K562 (cell line): ENCODE data around the gene DAP. TPM values are rescaled to one million over a fixed set of nuclear protein-coding genes. Genes with fewer than 3 reads are reported as not detected.

Source experiments
- ATAC-seq: fragments of 200-7000 bp; cut with Tn5 transposase; 3 replicates; pipeline ENCODE4 v1.9.1; 2020; ENCODE audit warnings: moderate library complexity
- BruUV-seq: library from RNA; stranded (reverse); fragments of 400-500 nt; replicated peaks from 2 replicates; lab custom pipeline; 2021; lab: Mats Ljungman, UMichigan
- CTCF ChIA-PET: fragments of 300-600 bp; formaldehyde crosslinking; extraction: SDS; loops from one replicate; lab custom pipeline; 2021; ENCODE audit warnings: low intra/inter-chr PET ratio; lab: Yijun Ruan, JAX
- POLR2A ChIA-PET: fragments of 300-600, 350-650 bp; sonication (Branson Sonifier 250); formaldehyde crosslinking; extraction: SDS; loops from one replicate; lab custom pipeline; 2021; ENCODE audit warnings: antibody characterized with exemption, inconsistent platforms; lab: Yijun Ruan, JAX
- DNase-seq, 4 experiments: peaks; one replicate each; pipeline versions ENCODE4 v3.0.0 to v3.0.0-alpha.2; 2011 to 2018; ENCODE audit warnings: low spot score in 3 of 4, mixed read lengths in 3 of 4; ENCODE audit errors: extremely low read depth in 1 of 4
- FAIRE-seq: peaks from 2 replicates; lab custom pipeline; 2011; peaks lifted over from hg19 to GRCh38; lab: Jason Lieb, UNC
- H2AFZ ChIP-seq: 2 replicates; pipeline ENCODE4 v1.6.0; 2011; ENCODE audit warnings: low read depth, low read length, control low read depth, inconsistent platforms
- H3K27ac ChIP-seq: fragments of 200-600 bp; 3 replicates; pipeline ENCODE4 v1.8.0; 2011; ENCODE audit warnings: low read depth, mild to moderate bottlenecking, control low read depth, inconsistent platforms, low read length, moderate library complexity, mixed read lengths; ENCODE audit errors: extremely low read depth
- H3K27me3 ChIP-seq, 2 experiments: fragments of 300-600 bp in 1 of 2; 2 replicates in 1 of 2; 3 replicates in 1 of 2; pipeline versions ENCODE4 v1.6.0 to v1.8.0; 2011; ENCODE audit warnings: inconsistent platforms in 2 of 2, low read length in 2 of 2, mild to moderate bottlenecking in 1 of 2, mixed read lengths in 1 of 2, moderate library complexity in 1 of 2; ENCODE audit not compliant: control insufficient read depth in 2 of 2, insufficient read depth in 2 of 2
- H3K36me3 ChIP-seq: fragments of 300-600 bp; 3 replicates; pipeline ENCODE4 v1.8.0; 2011; ENCODE audit warnings: mild to moderate bottlenecking, low read length, inconsistent platforms; ENCODE audit not compliant: control insufficient read depth, insufficient read depth
- H3K4me1 ChIP-seq, 2 experiments: fragments of 200-600 bp in 1 of 2; replicated peaks in 1 of 2; 2 replicates in 1 of 2; 3 replicates in 1 of 2; pipeline versions ENCODE4 v1.5.1 to v1.8.0; 2011; ENCODE audit warnings: inconsistent platforms in 2 of 2, low read length in 2 of 2, mild to moderate bottlenecking in 1 of 2, mixed read lengths in 1 of 2, moderate library complexity in 1 of 2; ENCODE audit not compliant: control insufficient read depth in 2 of 2, insufficient read depth in 2 of 2
- H3K4me2 ChIP-seq: 2 replicates; pipeline ENCODE4 v1.6.1; 2011; ENCODE audit warnings: low read length, control low read depth, inconsistent platforms, mixed read lengths; ENCODE audit not compliant: insufficient read depth
- H3K4me3 ChIP-seq: fragments of 200-600 bp; sonication (generic), shearing (Covaris generic); 2 replicates; pipeline ENCODE4 v1.5.1; 2016; ENCODE audit warnings: control low read depth, inconsistent platforms
- H3K79me2 ChIP-seq: fragments of 200-600 bp; 3 replicates; pipeline ENCODE4 v1.8.0; 2011; ENCODE audit warnings: low read length, inconsistent platforms; ENCODE audit not compliant: control insufficient read depth, insufficient read depth
- H3K9ac ChIP-seq, 2 experiments: 2 replicates each; pipeline versions ENCODE4 v1.6.0 to v1.6.1; 2011; ENCODE audit warnings: low read depth in 2 of 2, low read length in 2 of 2, control low read depth in 1 of 2, inconsistent platforms in 1 of 2, mild to moderate bottlenecking in 1 of 2, mixed read lengths in 1 of 2; ENCODE audit not compliant: insufficient read depth in 1 of 2
- H3K9me1 ChIP-seq: one replicate; pipeline ENCODE4 v1.6.0; 2011; ENCODE audit warnings: inconsistent platforms, mild to moderate bottlenecking, low read length, moderate library complexity; ENCODE audit not compliant: control insufficient read depth, insufficient read depth
- H3K9me3 ChIP-seq: replicated peaks from 2 replicates; pipeline ENCODE4 v1.5.1; 2011; ENCODE audit warnings: low read depth, low read length, inconsistent platforms; ENCODE audit not compliant: control insufficient read depth, insufficient read depth
- H4K20me1 ChIP-seq: replicated peaks from 2 replicates; pipeline ENCODE4 v1.6.1; 2011; ENCODE audit warnings: low read length, inconsistent platforms, mixed read lengths; ENCODE audit not compliant: control insufficient read depth, insufficient read depth
- CREB1 ChIP-seq, 2 experiments: sonication (generic) in 1 of 2; formaldehyde crosslinking in 1 of 2; IDR thresholded peaks; 2 replicates each; pipeline versions ENCODE4 v1.6.1 to v1.8.0; 2012 to 2022; ENCODE audit warnings: inconsistent platforms in 1 of 2, mild to moderate bottlenecking in 1 of 2, missing genetic modification reagents in 1 of 2, moderate library complexity in 1 of 2
- KAT7 ChIP-seq: sonication (generic); formaldehyde crosslinking; IDR thresholded peaks from 2 replicates; pipeline ENCODE4 v1.8.0; 2022; ENCODE audit warnings: missing genetic modification reagents, mild to moderate bottlenecking, borderline replicate concordance
- MAFF ChIP-seq: IDR thresholded peaks from 2 replicates; pipeline ENCODE4 v1.6.1; 2012; ENCODE audit warnings: low read length, improper control_type of control experiment
- ZNF146 ChIP-seq: IDR thresholded peaks from one replicate; pipeline ENCODE4 v1.6.1; 2018; ENCODE audit warnings: missing compliant biosample characterization; ENCODE audit not compliant: unreplicated experiment
- WGBS: fragments of 100-300 bp; shearing (Covaris generic); methylation state at CpG from one replicate; pipeline ENCODE4 v1.1.6; 2016; ENCODE audit warnings: low coverage, mixed read lengths; ENCODE audit not compliant: insufficient coverage; ENCODE audit errors: missing lambda C conversion rate; 5-methylcytosine and 5-hydroxymethylcytosine counted together
- in situ Hi-C: fragments of 300-500 bp; cut with MboI; formaldehyde crosslinking; loops from 4 replicates; pipeline ENCODE4 v1.15.0; 2018; ENCODE audit warnings: inconsistent platforms, mixed read lengths
- intact Hi-C: fragments of 100-400 bp; cut with micrococcal nuclease; formaldehyde crosslinking; loops from 2 replicates; pipeline ENCODE4 v1.14.2; 2022
- polyA plus RNA-seq, 8 experiments: library from polyadenylated mRNA; depleted of rRNA in 4 of 8; stranded (reverse) in 5 of 8; unstranded in 3 of 8; fragments of >200 nt; fragmentation: Nextera tagmentation in 2 of 8; fragmentation: Illumina TruSeq in 1 of 8; extraction: Ambion mirVana in 2 of 8; extraction: Trizol in 1 of 8; gene quantifications; 2 replicates each; pipeline versions ENCODE4 v1.2.1 to v1.2.3, GENCODE V29; 2011 to 2014; ENCODE audit warnings: inconsistent platforms in 1 of 8, missing spikeins in 1 of 8
- total RNA-seq, 7 experiments: library from RNA; depleted of rRNA in 6 of 7; stranded (reverse); fragments of >200 nt in 6 of 7; fragmentation: Illumina TruSeq in 2 of 7; extraction: Trizol in 2 of 7; gene quantifications; 2 replicates each; pipeline versions ENCODE4 v1.2.1 to v1.2.3, GENCODE V29; 2011 to 2021; ENCODE audit warnings: low replicate concordance in 1 of 7
- TF ChIP-seq, protein P1 (sequence below): fragments of 250-450 bp; sonication (Bioruptor Pico); IDR thresholded peaks from 2 replicates; pipeline ENCODE4 v1.4.0; 2020

DAP gene
- total and polyA plus RNA-seq, 9 of the 15 experiments (the other 6 are each of a cell fraction or from before 2014, with no cell fraction given): 14.1 to 151 (median 34.5) TPM

DNA sequence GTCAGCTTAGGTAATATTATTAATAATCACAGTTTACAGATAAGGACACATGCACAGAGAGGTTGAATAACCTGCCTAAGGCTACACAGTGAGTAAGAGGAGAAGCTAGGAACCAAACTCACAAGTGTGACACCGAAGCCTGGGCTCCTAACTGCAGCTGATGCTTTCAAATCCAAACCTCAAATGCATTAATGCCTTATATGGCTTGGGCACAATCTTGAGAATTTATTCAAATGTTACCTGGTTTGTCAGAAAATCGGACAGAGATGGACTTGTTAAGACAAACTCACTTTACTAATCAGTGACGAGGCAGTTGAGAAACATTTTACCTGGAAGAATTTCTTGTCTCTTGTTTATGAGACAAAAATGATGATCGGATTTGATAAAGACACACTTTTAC is 54.7 kb downstream of the DAP start:
- no TSS peak for BruUV-seq
- H3K4me1 ChIP-seq: peaks cover 46 to 59% of the 10 kb centered on the region in 2 experiments
- no peak for DNase-seq
- intact Hi-C loops (no loop called here), in situ Hi-C loops (no loop called here)
- ChIA-PET POLR2A (interaction anchor here (0.6 kb wide), 1 partner anchor 136 kb away, joined by 3 read pairs; no protein-coding TSS in a partner anchor), CTCF (no interaction called here)
- H3K4me2 ChIP-seq: no peak overlapping the region
- peaks cover 56% of the 10 kb centered on the region for H3K36me3 ChIP-seq
- H3K9me3 ChIP-seq: no peaks in the 10 kb centered on the region
- WGBS: 86% methylated on average over 4 of the region's 4 CpGs
- H3K79me2 ChIP-seq: peaks cover 62% of the 10 kb centered on the region
- no peak overlapping the region for H3K9ac ChIP-seq
- TF ChIP-seq, protein P1, sequence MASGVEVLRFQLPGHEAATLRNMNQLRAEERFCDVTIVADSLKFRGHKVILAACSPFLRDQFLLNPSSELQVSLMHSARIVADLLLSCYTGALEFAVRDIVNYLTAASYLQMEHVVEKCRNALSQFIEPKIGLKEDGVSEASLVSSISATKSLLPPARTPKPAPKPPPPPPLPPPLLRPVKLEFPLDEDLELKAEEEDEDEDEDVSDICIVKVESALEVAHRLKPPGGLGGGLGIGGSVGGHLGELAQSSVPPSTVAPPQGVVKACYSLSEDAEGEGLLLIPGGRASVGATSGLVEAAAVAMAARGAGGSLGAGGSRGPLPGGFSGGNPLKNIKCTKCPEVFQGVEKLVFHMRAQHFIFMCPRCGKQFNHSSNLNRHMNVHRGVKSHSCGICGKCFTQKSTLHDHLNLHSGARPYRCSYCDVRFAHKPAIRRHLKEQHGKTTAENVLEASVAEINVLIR (CRISPR knock-in tag): no peak
- no peak for TF ChIP-seq ZNF146 (CRISPR knock-in tag)
- TF ChIP-seq CREB1 (IDR thresholded peaks at IDR 0.05): no peak
- TF ChIP-seq CREB1 (CRISPR knock-in tag; IDR thresholded peaks at IDR 0.05): no peak
- TF ChIP-seq MAFF: no peak
- no peak for TF ChIP-seq KAT7 (CRISPR knock-in tag)
- peaks cover 12% of the 10 kb centered on the region for H3K9me1 ChIP-seq
- peaks cover 32% of the 10 kb centered on the region for H4K20me1 ChIP-seq
- no peak overlapping the region for H3K27ac ChIP-seq
- no peak for ATAC-seq
- no peak overlapping the region for H2AFZ ChIP-seq
- FAIRE-seq: no peak
- no peak overlapping the region for H3K4me3 ChIP-seq
- no peaks in the 10 kb centered on the region for H3K27me3 ChIP-seq
